Fibroblast of lung (primary cell): Measurements from ENCODE around the gene SYT12. TPM values are rescaled to one million over a fixed set of nuclear protein-coding genes. Genes with fewer than 3 reads are reported as not detected.

Source experiments
- DNase-seq, 2 donors: peaks; one replicate each; pipeline versions ENCODE4 v3.0.0 to v3.0.0-alpha.2; 2010; ENCODE audit warnings: low read depth in 2 of 2
- H2AFZ ChIP-seq: 2 replicates; pipeline ENCODE4 v1.5.1; 2012; ENCODE audit warnings: low read length, control low read depth, inconsistent platforms
- H3K27ac ChIP-seq: 2 replicates; pipeline ENCODE4 v1.5.1; 2011; ENCODE audit warnings: low read length, control low read depth; ENCODE audit not compliant: insufficient read depth
- H3K27me3 ChIP-seq: 2 replicates; pipeline ENCODE4 v1.5.1; 2011; ENCODE audit warnings: mild to moderate bottlenecking, low read length; ENCODE audit not compliant: control insufficient read depth, insufficient read depth
- H3K36me3 ChIP-seq: 2 replicates; pipeline ENCODE4 v1.5.1; 2011; ENCODE audit warnings: low read length; ENCODE audit not compliant: control insufficient read depth, insufficient read depth
- H3K4me1 ChIP-seq: 2 replicates; pipeline ENCODE4 v1.5.1; 2011; ENCODE audit warnings: low read length; ENCODE audit not compliant: control insufficient read depth, insufficient read depth; ENCODE audit errors: extremely low read depth
- H3K4me2 ChIP-seq: 2 replicates; pipeline ENCODE4 v1.5.1; 2011; ENCODE audit warnings: low read length, control low read depth; ENCODE audit not compliant: insufficient read depth; ENCODE audit errors: extremely low read depth
- H3K4me3 ChIP-seq, 4 experiments: fragments of 200-600 bp in 1 of 4; sonication (generic) in 1 of 4; replicated peaks in 1 of 4; 2 replicates each; pipeline ENCODE4 v1.5.1; 2011 to 2016; ENCODE audit warnings: low read length in 4 of 4, low read depth in 3 of 4, mild to moderate bottlenecking in 3 of 4, control low read depth in 2 of 4, inconsistent platforms in 1 of 4, mixed read lengths in 1 of 4; ENCODE audit not compliant: insufficient read depth in 1 of 4; ENCODE audit errors: control extremely low read depth in 1 of 4
- H3K79me2 ChIP-seq: 2 replicates; pipeline ENCODE4 v1.5.1; 2012; ENCODE audit warnings: mild to moderate bottlenecking, low read length, inconsistent platforms; ENCODE audit not compliant: control insufficient read depth, insufficient read depth
- H3K9ac ChIP-seq: 2 replicates; pipeline ENCODE4 v1.5.1; 2011; ENCODE audit warnings: mild to moderate bottlenecking, low read length, control low read depth; ENCODE audit not compliant: insufficient read depth
- H3K9me3 ChIP-seq: 2 replicates; pipeline ENCODE4 v1.5.1; 2012; ENCODE audit warnings: low read depth, low read length; ENCODE audit not compliant: control insufficient read depth, insufficient read depth
- H4K20me1 ChIP-seq: 2 replicates; pipeline ENCODE4 v1.5.1; 2011; ENCODE audit warnings: low read length; ENCODE audit not compliant: control insufficient read depth, insufficient read depth; ENCODE audit errors: extremely low read depth
- EZH2 ChIP-seq: IDR thresholded peaks from 2 replicates; pipeline ENCODE4 v1.5.1; 2012; ENCODE audit warnings: low read length, control low read depth, mild to moderate bottlenecking; ENCODE audit errors: missing control alignments
- polyA plus RNA-seq, 2 donors: library from polyadenylated mRNA; depleted of rRNA in 1 of 2; stranded (reverse) in 1 of 2; unstranded in 1 of 2; fragments of >200 nt; gene quantifications; 2 replicates each; pipeline ENCODE4 v1.2.1, GENCODE V29; 2011 to 2012; ENCODE audit warnings: missing spikeins in 1 of 2
- total RNA-seq: library from RNA; depleted of rRNA; stranded (reverse); fragments of >200 nt; gene quantifications from 2 replicates; pipeline ENCODE4 v1.2.1, GENCODE V29; 2014
- TF ChIP-seq, protein P1 (sequence below), 2 donors: IDR thresholded peaks in 1 of 2; conservative IDR thresholded peaks in 1 of 2; 1 replicate in 1 of 2; 2 replicates in 1 of 2; pipeline ENCODE4 v1.5.1; 2011 to 2012; ENCODE audit warnings: low read length in 2 of 2, control low read depth in 1 of 2, inconsistent platforms in 1 of 2, low read depth in 1 of 2, mild to moderate bottlenecking in 1 of 2

The SYT12 gene
- total and polyA plus RNA-seq, 2 donors (not counting 1 experiment from before 2014, with no cell fraction given): under 0.01 TPM; not detected in 1

DNA sequence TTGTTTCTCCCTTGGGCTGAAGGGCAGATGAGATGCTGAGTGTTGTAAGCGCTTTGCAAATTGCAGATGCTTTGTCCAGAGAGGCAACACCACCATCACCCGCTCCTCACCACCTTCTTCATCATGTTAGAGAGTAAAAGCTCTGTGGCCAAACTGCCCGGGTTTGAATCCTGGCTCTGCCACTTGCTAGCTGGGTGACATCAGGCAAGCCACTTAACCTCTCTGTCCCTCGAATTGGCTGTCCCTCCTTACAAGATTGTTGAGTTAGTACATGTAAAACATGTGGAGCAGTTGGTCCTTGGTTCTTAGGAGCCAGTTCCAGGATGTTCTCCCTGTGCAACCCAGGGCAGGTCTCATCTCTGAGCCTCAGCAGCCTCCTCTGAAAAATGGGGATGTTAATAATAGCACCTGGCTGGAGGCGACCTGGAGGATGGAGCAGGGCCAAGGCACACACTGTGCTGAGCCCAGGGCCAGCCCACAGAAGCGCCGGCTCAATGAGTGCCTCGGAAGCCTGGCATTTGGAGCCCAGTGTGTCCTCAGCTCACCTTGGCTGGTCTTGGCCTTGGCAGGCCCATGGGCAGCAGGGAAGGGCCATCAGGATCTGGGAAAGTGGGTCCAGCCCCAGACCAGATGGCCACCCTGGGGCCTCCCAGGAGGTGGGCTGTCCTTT is 37.3 kb upstream of the SYT12 start:
- Histone ChIP-seq H3K9ac (no peak overlapping the region), H3K9me3 (no peaks in the 10 kb centered on the region), H3K4me1 (peaks cover 4% of the 10 kb centered on the region), H3K4me3 (no peak overlapping the region), H3K4me2 (no peak overlapping the region), H3K27me3 (no peaks in the 10 kb centered on the region), H3K36me3 (no peaks in the 10 kb centered on the region), H4K20me1 (no peaks in the 10 kb centered on the region), H3K27ac (no peak overlapping the region), H3K79me2 (no peaks in the 10 kb centered on the region), H2AFZ (no peak overlapping the region)
- DNase-seq: no peak
- no peak for TF ChIP-seq EZH2
- TF ChIP-seq, protein P1, sequence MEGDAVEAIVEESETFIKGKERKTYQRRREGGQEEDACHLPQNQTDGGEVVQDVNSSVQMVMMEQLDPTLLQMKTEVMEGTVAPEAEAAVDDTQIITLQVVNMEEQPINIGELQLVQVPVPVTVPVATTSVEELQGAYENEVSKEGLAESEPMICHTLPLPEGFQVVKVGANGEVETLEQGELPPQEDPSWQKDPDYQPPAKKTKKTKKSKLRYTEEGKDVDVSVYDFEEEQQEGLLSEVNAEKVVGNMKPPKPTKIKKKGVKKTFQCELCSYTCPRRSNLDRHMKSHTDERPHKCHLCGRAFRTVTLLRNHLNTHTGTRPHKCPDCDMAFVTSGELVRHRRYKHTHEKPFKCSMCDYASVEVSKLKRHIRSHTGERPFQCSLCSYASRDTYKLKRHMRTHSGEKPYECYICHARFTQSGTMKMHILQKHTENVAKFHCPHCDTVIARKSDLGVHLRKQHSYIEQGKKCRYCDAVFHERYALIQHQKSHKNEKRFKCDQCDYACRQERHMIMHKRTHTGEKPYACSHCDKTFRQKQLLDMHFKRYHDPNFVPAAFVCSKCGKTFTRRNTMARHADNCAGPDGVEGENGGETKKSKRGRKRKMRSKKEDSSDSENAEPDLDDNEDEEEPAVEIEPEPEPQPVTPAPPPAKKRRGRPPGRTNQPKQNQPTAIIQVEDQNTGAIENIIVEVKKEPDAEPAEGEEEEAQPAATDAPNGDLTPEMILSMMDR (conservative IDR thresholded peaks at IDR 0.05 in 1 of 2, IDR thresholded peaks at IDR 0.05 in 1 of 2; ENCODE audit: low read depth in 1 of 2, low read length in 2 of 2): no peak

DNA sequence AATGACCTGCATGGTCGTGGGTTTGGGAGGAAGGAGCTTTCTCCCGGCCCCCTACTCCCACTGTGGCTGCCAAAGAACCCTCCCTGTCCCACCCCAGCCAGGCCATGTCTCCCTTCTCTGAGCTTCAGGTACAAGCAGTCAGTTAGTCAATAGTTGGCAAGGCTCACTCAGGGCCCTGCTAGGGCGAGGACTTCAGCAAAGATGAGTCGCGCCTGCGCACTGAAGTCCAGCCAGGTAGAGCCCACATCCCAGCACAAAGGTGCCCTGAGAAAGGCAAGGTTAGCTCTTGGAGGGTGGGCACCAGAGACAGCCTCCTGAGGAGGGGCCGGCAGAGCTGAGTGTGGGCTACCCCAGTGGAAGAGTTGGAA is 36.8 kb upstream of the SYT12 start:
- no peaks in the 10 kb centered on the region for H3K9me3 ChIP-seq
- H3K4me1 ChIP-seq: peaks cover 4% of the 10 kb centered on the region
- no peak overlapping the region for H2AFZ ChIP-seq
- no peaks in the 10 kb centered on the region for H3K27me3 ChIP-seq
- no peaks in the 10 kb centered on the region for H4K20me1 ChIP-seq
- no peak overlapping the region for H3K27ac ChIP-seq
- TF ChIP-seq, protein P1 (conservative IDR thresholded peaks at IDR 0.05 in 1 of 2, IDR thresholded peaks at IDR 0.05 in 1 of 2; ENCODE audit: low read depth in 1 of 2, low read length in 2 of 2): no peak
- no peak for TF ChIP-seq EZH2
- H3K79me2 ChIP-seq: no peaks in the 10 kb centered on the region
- H3K4me2 ChIP-seq: no peak overlapping the region
- no peaks in the 10 kb centered on the region for H3K36me3 ChIP-seq
- DNase-seq: no peak
- no peak overlapping the region for H3K4me3 ChIP-seq
- no peak overlapping the region for H3K9ac ChIP-seq

DNA sequence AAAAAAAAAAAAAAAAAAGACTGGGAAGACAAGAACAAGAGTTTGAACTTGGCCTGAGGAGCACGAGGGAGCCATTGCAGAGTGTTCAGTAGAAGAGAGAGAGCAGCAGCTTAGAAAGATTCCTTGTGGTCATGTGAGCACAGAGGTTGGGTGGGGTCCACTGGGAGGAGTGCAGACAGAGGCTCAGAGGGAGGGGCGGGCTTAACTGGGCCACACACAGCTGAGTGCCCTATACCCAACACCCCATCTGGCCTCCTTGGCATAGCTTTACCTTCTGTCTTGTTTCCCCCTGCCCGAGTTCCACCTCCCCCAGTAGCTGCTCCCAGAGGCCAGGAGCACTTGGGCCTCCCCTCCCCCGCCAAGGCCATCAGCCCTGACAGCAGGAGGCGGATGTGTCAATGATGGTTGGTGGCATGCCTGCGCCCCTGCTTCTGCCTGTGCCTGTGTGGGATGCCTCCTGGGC is 35.7 kb upstream of the SYT12 start:
- Histone ChIP-seq H3K36me3 (no peaks in the 10 kb centered on the region), H3K79me2 (no peaks in the 10 kb centered on the region), H3K27ac (no peak overlapping the region), H3K27me3 (no peaks in the 10 kb centered on the region), H4K20me1 (no peaks in the 10 kb centered on the region), H3K9ac (no peak overlapping the region), H3K4me1 (peaks cover 1% of the 10 kb centered on the region), H2AFZ (no peak overlapping the region), H3K4me2 (no peak overlapping the region), H3K4me3 (no peak overlapping the region), H3K9me3 (no peaks in the 10 kb centered on the region)
- peak in 1 of 2 donors; percentile 19 for DNase-seq
- TF ChIP-seq EZH2: no peak
- TF ChIP-seq, protein P1 (conservative IDR thresholded peaks at IDR 0.05 in 1 of 2, IDR thresholded peaks at IDR 0.05 in 1 of 2; ENCODE audit: low read depth in 1 of 2, low read length in 2 of 2): no peak
